Medulla oblongata (tissue), 1 donor: Measurements from ENCODE around the gene CEP128.
A peak's percentile ranks its signal among the peaks of the same experiment; 100 is the strongest.

ENCODE experiments used
- DNase-seq: peaks from one replicate; pipeline ENCODE4 v3.0.0-alpha.2; 2015; ENCODE audit errors: extremely low spot score

The CEP128 gene

DNA sequence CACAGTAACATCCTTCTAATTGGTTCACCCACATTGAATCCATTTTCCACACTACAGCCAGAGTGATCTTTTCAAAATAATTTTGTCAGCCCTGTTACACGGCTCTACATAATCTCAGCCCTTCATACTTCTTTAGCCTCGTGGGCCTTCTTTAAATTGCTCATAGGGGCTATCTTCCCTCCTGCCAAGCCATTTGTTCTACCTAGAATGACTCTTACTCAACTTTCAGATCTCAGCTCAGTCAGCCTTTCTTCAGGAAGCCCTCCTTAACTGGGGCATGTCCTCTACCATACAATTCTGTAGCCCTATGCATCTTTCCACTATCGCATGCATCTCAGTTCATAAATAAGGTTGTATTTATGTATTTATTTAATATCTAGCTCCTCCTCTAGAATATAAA is 39.7 kb downstream of the CEP128 start:
- DNase-seq: no peak

GRCh38 chr14:80901260-80901659 is 40.3 kb downstream of the CEP128 start:
- DNase-seq: no peak

GRCh38 chr14:80872645-80873044 is 68.9 kb downstream of the CEP128 start:
- DNase-seq: no peak

GRCh38 chr14:80868260-80868659 is 73.3 kb downstream of the CEP128 start:
- no peak for DNase-seq

GRCh38 chr14:80867798-80868197 is 73.7 kb downstream of the CEP128 start:
- DNase-seq: no peak

DNA sequence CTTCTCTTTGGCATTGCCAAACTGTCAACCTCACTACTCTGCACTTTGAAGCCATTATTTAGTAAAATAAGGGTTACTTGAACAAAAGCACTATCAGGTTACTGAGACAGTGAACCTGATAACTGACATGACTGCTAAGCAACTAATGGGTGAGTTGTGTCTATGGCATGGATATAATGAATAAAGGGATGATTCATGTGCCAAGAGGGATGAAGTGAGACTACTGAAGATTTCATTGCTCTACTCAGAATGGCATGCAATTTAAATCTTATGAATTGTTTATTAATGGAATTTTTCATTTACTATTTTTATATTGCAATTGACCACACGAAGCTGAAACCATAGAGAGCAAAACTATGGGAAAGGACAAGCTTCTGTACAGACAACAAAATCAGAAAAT is 74.4 kb downstream of the CEP128 start:
- DNase-seq: no peak

GRCh38 chr14:80865565-80865964 is 76.0 kb downstream of the CEP128 start:
- DNase-seq: no peak

DNA sequence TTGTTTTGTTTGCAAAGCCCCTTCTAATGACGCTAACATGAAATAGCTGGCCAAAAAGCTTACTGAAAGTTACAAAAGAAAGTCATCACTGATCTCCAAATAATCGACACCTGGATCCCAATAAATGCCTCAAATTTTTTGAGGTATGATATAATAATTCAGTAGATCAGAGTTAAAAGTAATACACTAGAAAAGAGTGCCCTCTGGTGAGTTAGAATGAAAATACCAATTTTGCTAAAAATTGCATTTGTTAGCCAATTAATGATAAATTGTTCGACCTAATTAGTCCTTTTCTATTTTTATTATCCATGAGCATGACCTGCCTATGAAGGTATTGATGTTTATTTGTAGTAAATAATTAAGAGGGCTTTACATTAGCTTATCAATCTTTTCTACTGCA is 78.6 kb downstream of the CEP128 start:
- DNase-seq: no peak

DNA sequence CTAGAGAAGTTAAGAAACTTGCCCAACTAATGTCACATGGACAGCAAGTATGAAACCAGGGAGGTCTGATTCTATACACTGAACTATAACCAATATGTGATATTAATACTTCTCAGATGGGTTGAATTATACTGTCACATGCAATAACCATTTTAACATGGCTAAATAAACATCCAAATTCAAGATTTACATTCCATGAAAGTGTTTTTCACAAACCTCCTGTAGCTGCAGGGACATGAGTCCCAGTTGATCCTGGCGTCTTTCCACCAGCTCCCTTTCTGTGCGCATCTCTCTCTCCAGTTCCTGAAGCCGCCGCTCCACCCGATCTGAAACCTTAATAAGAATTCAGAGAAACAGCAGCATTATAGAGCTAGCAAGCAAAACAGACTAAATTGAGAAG is 79.0 kb downstream of the CEP128 start:
- no peak for DNase-seq

DNA sequence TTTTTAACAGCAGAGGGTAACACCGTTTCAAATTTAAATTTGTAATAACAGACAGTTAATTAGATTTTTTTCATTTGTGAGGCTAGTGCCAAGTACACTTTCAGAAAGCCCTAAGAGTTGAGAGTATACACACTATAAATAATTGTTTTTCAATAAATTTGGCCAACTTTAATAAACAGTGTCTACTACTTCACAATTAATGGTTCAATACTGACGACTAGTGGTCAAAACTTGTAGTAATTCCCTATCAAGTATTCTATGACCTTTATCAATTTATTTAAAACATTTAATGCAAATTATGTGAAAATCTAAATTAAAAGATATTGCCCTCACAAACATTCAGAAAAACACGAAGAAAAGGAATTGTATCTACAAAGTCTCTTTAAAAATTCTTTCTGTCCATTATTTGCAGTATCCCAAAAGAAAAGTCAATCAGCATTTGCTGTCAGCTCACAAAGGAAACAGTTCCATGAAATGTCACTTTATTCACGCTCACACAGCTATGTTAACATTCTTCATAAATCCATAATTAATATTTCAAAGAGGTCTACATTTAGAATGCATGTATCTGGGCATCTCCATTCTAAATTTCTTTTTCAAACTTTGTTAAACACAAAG is 91.2 kb downstream of the CEP128 start:
- DNase-seq: peak; percentile 48

DNA sequence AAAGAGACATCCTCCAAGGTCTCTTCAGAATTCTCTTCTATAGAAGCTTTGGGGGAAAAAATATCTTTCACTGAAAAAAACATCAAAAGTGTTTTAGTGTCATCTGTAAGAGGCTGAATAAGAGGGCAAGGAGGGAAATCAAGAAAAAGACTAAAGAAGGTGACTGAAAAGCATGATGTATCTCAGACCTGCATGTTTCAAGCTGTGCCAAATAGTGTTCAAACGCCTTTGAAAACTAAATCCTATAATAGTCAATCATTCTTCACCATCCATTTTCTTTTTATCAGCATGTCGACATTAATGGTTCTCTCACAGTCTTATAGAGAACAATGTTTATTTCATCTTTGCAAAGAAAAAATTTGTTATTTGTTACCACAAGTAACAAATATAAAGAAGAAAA is 94.5 kb downstream of the CEP128 start:
- DNase-seq: no peak

DNA sequence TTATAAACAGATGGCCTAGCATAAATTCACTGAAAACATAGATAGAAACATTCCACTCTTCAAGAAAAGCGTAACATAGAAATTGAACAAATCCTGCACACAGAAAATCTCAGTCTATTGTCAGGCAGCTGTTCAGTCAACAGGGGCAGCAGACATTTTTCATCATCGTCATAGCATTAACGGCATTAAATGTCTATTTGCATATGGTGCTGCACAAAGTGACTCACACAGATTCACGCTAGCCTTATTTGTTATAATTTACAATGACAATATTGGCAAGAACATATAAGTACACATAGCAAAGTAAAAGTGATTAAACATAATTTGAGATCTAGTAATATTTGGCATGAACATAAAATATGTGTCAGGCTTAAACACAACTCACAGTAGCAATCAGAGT is 95.7 kb downstream of the CEP128 start:
- DNase-seq: no peak

- no peak for DNase-seq
Measured at GRCh38 chr14:80844872-80845271, 96.7 kb downstream of the CEP128 start.

DNA sequence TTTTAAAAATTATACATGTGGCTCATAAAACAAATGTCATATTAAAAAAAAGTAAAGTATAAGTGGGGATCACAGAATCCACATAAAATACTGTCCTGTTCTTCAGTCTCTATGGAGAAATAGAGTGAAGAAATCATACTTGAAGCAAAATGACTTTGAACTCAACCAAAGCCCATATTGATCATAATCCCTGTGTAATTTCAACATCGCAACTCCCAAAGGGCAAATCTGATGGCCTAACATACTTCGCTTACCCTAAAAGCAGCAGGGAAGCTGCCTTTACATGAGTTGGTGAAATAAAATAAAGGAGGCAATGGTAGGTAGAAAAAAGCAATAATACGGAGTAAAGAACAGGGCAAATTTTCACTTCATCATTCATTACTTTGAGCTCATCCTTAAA is 101.8 kb downstream of the CEP128 start:
- DNase-seq: no peak

GRCh38 chr14:80809663-80810062 is 131.9 kb downstream of the CEP128 start:
- no peak for DNase-seq

DNA sequence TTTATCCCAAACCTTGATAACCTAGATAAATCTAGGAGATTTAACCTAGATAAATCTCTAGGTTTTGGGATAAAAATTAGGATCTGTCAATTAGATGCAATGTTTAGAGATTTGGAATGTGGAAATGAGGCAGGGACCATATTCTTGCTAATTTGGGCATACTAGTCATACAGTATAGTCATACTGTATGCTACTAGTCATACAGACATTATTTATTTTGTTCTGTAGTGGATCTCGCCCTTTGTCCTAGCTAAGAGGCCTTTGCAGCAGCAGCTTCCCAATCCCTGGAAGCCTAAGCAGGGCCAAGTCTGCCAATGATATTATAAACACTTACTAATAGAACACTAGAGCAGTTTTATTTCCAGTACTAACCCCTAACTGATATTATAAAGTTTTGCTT is 136.4 kb downstream of the CEP128 start:
- no peak for DNase-seq

GRCh38 chr14:80798878-80799277 is 142.7 kb downstream of the CEP128 start:
- DNase-seq: no peak

GRCh38 chr14:80798211-80798610 is 143.3 kb downstream of the CEP128 start:
- DNase-seq: no peak

DNA sequence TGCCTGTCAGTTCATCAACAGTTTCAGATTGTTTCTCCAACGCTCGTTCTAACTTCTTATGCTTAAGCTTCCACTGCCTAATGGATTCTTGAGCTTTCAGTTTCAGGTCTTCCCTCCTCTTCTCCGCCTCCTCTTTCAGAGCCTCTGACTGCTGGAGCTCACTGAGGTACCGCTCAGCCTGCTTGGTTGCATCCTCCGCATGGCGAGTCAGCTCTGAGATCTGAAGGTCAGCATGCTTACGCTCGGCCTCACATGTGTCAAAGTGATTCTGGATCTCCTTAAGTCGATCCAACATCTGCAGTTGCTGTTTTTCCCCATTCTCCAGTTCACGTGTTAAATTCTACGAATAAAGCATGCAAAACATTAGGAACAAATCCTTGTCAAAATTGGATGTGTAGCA is 148.8 kb downstream of the CEP128 start:
- no peak for DNase-seq

- DNase-seq: no peak
Measured at GRCh38 chr14:80787876-80788275, 153.7 kb downstream of the CEP128 start.

DNA sequence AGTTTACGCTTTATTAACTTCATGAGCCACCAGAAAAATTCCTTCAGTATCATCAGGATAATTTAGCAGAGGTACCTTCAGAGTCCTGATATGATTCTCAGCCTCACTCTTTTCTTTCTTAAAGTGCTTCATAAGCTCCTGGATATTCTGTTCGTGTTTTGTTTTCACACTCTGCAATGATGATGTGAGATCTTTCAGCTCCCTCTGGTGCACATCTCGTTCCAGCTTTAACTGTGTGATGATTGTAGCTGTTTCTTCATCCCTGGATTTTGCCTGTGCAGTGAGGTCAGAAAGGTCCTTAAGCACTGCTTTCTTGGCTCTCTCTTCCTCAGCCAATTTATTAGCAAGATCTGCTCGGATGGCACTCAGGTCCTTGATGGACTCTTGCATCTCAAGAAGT is 156.7 kb downstream of the CEP128 start:
- peak; percentile 53 for DNase-seq

GRCh38 chr14:80781972-80782367 is 159.6 kb downstream of the CEP128 start:
- DNase-seq: no peak

DNA sequence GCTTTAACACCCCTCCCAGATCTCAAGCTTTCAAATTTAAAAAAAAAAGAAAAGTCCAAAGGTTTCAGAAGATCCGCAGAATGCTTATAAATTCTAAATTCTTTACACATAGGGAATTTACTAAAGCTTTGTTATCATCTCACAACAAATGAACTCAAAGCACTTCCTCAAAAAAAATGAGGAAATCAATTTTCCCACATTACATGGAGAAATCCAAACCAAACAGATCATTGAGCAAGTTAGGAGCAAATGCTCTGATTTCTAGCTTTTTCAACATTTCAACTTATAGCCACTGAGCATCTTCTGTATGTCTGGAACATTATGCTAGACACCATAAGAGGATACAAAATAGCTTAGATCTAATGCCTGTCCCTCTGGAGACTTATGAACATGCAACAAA is 161.0 kb downstream of the CEP128 start:
- DNase-seq: no peak

- DNase-seq: no peak
Measured at GRCh38 chr14:80776657-80777056, 164.9 kb downstream of the CEP128 start.
